ENCODE results near the gene CEP68.
A peak's percentile ranks its signal among the peaks of the same experiment; 100 is the strongest.
"Not testable (repeated sequence)": the region's sequence is repeated elsewhere in the genome, so short reads cannot be mapped to it uniquely, and the experiment has no call there.

The CEP68 gene, protein sequence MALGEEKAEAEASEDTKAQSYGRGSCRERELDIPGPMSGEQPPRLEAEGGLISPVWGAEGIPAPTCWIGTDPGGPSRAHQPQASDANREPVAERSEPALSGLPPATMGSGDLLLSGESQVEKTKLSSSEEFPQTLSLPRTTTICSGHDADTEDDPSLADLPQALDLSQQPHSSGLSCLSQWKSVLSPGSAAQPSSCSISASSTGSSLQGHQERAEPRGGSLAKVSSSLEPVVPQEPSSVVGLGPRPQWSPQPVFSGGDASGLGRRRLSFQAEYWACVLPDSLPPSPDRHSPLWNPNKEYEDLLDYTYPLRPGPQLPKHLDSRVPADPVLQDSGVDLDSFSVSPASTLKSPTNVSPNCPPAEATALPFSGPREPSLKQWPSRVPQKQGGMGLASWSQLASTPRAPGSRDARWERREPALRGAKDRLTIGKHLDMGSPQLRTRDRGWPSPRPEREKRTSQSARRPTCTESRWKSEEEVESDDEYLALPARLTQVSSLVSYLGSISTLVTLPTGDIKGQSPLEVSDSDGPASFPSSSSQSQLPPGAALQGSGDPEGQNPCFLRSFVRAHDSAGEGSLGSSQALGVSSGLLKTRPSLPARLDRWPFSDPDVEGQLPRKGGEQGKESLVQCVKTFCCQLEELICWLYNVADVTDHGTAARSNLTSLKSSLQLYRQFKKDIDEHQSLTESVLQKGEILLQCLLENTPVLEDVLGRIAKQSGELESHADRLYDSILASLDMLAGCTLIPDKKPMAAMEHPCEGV

DNA sequence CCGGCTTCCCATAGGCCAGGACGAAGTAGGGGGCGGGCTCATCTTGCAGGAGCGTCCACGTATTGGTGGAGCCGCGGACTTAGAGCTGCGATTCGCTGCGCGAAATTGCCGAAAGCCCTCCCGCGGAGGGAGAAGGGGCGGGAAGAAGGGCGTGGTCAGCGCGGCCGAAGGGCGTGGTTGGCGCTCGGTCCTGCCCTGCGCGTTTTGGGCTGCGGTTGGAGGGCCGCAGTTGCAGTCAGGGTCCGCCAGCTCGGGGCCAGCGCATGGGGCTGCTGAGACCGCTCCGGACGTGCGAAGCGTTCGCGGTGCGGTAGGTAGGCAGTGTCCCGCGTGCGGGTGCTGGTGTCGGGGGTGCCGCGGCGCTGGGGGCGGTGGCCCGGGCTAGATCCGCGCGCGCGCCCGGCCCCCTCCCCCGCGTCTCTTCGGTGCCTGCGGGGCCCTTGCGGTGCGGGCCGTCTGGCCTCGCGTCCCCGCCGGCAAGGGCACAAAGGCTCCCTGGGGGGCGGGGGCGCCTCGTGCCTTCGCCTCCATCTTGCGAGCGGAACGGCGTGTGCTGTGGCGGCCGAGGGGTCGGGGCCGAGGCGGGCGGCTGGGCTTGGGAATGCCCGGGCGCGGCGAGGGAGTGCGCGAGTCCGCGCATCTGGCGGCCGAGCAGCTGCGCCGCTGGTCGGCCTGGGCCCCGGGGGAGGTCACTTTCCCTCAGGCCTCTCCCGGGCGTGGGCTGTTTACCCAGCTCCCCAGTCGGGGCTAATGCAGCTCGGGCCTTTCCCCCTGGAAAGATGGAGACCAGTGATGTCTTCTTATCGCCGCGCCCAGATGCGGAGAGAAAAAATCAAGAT lies at the start of gene CEP68:
TSS of gene CEP68 (plus strand) at position 202 of the 839 bp plus-strand sequence. CDS start 13,029 bp downstream, outside the sequence.
- FAIRE-seq: peak; percentile 38

DNA sequence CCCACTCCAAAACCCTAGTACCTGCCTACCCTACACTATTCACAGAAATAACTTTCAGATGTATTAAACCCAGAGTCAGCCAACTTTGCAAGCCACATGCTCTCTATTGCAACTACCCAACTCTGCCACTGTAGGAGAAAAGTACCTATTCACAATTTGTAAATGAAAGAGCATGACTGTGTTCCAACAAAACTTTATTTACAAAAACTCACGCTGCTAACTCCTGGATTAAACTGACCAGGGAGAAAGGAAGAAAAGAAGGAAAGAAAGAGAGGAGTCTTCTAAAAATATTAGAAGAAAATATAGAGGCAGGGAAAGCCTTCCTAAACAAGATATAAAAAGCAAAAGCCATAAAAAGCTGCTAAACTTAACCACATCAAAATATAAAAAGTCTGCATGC lies 42.4 kb upstream of the CEP68 start:
- no peak for FAIRE-seq

GRCh38 chr2:65015731-65016130 lies 40.5 kb upstream of the CEP68 start:
- FAIRE-seq: no peak

DNA sequence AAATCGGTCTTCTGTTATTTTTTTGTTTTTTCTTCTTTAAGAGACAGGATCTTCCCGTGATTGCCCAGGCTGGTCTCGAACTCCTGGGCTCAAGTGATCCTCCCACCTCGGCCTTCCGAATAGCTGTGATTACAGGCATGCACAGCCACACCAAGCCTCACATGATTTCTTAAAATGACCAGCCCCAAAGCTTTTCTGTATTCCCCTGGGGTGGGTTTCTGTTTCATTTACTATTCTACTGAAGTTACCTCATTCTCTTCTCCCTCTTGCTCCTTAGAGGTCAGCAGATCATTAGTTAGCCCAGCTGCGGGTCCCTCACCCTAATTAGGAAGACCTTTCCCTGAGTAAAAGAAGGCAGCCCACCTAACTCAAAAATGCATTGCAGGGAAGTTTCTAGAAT lies 39.4 kb upstream of the CEP68 start:
- FAIRE-seq: no peak

GRCh38 chr2:65017335-65017734 lies 38.9 kb upstream of the CEP68 start:
- FAIRE-seq: no peak

GRCh38 chr2:65018141-65018582 lies 38.1 kb upstream of the CEP68 start:
- FAIRE-seq: no peak

DNA sequence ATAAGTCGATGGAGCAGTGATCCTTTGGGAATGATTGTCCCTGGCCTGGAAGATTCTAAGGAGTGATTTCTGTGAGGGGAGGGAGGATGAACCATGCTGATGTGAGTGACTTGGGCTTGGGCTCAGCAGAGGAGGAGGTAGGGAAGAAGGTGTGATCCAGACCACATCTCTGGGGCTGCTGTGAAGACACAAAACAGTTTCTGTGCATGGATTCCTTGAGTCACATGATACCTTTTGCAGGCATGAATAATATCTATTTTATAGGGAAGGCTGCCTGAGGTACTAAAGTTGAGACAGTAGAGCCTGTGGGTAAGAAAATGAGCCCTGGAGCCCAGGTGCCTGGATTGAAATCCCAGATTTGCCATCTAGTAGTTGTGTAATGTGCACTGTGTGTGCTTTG lies 37.2 kb upstream of the CEP68 start:
- FAIRE-seq: no peak

- FAIRE-seq: no peak
These were observed 36.5 kb upstream of the CEP68 start for GRCh38 chr2:65019675-65020195.

- FAIRE-seq: not testable (repeated sequence)
These were observed 36.0 kb upstream of the CEP68 start for GRCh38 chr2:65020251-65020650.

DNA sequence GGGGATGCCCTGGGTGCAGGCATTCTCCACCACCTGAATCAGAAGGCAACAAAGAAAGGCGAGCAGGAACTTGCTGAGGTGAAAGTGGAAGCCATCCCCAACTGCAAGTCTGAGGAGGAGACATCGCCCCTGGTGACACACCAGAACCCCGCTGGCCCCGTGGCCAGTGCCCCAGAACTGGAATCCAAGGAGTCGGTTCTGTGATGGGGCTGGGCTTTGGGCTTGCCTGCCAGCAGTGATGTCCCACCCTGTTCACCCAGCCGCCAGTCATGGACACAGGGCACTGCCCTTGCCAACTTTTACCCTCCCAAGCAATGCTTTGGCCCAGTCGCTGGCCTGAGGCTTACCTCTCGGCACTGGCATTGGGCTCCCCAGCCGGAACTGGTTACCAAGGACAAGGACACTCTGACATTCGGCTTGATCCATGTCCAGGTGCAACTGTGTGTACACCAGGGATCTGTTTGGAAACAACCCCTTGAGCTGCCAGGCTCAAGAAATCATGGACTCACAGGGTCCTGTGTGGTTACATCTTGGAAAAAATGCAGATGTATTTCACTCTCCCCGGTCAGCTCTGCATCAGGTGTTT lies 35.2 kb upstream of the CEP68 start:
- no peak for FAIRE-seq

DNA sequence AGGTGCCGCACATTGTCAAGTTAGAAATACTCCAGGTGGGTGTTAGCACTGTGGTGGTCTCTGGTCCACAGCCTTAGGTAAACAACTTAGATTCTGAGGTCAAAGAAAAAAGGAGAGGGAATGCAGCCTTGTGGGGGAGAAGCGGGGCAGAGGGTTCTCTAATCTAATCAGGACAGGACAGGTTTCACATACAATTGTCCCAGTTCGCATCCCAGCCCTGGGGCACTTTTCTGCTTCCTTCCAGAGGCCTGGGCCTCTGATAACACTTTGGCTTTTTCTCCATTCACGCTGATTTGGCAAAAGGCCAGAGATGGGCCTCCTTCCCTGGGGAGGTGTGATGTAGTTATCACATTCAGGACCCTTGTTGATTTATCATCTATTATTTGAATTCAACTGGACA lies 34.5 kb upstream of the CEP68 start:
- FAIRE-seq: no peak

- no peak for FAIRE-seq
These were observed 34.0 kb upstream of the CEP68 start for GRCh38 chr2:65022189-65022588.

GRCh38 chr2:65023742-65024141 lies 32.5 kb upstream of the CEP68 start:
- FAIRE-seq: no peak

DNA sequence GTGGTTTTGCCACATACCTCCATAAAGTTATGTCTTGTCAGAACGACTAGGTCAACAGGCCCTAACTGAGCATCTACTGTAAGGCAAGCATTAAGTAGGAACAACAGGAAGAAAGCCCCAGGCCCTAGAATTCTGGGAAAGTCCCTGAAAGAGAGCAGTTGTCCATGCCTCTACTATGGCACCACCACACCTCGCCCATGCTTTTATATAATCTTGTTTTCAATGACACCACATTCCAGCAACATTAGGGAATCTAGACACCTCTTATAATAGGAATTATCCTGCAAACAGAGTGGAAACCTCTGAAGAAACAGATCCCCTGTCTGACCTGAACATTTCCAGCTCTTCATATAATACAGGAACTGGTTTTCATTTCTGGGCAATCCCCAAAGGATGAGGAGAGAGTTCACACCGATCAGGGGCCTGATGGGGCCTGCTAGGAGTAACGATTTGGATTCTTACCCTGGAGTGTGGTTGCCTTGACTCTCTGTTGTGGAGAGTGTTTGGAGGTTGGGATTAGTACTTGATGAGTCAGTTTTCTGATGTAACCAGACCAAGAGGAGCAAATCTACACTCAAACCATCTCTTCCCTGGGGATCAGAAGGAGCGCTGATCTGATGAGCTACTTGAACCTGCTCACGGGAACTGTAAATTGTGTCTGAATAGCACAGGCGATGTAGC lies 31.9 kb upstream of the CEP68 start:
- no peak for FAIRE-seq

- FAIRE-seq: no peak
These were observed 30.6 kb upstream of the CEP68 start for GRCh38 chr2:65025453-65026123.

GRCh38 chr2:65026154-65026553 lies 30.1 kb upstream of the CEP68 start:
- no peak for FAIRE-seq

DNA sequence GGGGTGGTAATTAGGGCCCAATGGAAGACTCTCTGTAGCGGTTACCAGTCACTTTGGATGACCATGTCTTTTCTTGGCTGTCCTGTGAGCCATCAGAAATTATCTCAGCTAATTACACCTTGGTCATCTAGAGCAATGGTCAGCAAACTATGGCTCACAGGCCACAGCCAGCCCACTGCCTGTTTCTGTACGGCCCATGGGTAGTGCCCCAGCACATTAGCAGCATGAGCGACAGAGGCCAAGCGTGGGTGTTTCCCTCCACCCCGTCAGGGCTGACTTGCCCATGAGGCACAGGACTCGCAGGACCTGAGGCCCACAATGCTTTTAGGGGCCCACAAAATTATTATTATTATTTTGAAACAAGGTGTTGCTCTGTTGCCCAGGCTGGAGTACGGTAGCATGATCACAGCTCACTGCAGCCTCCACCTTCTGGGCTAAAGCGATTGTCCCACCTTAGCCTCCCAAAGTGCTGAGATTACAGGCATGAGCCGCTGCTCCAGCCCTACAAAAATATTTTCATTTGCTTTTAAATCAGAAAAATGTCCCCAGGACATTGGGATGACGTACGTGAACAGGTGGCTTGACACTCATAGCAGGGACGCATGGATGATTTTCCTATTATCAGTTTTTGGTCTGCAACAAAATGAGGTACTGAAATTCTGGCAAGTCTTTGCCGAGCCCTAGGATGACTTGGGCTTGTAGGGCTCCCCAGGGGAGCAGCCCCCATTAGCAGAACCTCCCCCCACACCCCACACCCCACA lies 29.3 kb upstream of the CEP68 start:
- no peak for FAIRE-seq

DNA sequence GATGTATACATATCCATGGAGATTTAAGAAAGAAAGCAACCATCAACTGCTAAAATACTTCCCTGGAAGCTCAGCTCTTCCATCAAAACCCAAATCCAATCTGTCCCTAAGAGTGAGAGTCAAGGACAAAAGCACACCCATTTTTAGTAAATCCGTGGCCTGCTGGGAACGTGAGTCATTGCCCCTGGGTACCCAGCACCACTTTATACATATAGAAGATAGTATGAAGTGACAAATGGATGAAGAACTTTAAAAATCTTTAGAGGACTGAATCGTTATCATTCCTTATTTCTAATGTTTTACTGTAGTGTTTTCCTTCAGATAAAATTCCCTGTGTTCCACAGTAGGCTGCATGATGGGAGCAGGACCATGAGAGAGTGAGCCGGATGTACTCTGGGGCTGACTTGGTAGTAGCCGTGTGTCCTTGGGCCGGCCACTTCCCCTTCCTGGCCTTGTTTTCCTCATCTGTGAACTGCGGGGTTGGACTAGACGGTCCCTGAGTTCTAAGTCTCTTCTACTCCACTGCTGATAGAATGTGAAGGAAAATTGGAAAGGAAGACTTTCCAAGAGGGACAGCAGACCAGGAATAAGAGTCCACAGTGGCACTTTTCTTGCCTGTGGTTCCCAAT lies 28.5 kb upstream of the CEP68 start:
- FAIRE-seq: no peak

- no peak for FAIRE-seq
These were observed 25.5 kb upstream of the CEP68 start for GRCh38 chr2:65030476-65031332.

All from islet of Langerhans (tissue), 1 donor.